ENCODE data around the gene SCN5A. TPM values are rescaled to one million over a fixed set of nuclear protein-coding genes. Genes with fewer than 3 reads are reported as not detected.

The SCN5A gene
- total and polyA plus RNA-seq, 7 donors: under 0.01 to 1.9 (median 0.51) TPM

DNA sequence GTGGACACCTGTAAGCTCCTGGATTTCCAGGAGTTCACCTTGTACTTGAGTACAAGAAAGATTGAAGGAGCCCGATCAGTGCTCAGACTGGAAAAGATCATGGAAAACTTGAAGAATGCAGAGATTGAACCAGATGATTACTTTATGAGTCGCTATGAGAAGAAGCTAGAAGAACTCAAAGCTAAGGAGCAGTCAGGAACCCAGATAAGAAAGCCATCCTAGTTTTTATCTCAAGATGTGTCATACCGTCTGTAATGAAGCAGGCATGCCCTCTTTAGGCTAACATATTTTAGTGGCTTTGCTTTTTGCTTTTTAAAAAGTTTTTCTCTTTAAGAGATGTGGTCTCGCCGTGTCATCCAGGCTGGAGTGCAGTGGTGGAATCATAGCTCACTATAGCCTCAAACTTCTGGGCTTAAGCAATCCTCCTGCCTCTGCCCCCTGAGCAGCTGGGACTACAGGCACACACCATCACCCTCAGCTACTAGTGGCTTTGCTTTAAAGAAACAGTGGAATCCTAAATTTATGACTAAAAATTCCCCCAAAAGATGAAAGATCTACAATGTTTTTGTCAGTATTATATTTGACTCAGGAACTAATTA, 125.2 kb downstream of the SCN5A start:
- TF ChIP-seq, protein P1, sequence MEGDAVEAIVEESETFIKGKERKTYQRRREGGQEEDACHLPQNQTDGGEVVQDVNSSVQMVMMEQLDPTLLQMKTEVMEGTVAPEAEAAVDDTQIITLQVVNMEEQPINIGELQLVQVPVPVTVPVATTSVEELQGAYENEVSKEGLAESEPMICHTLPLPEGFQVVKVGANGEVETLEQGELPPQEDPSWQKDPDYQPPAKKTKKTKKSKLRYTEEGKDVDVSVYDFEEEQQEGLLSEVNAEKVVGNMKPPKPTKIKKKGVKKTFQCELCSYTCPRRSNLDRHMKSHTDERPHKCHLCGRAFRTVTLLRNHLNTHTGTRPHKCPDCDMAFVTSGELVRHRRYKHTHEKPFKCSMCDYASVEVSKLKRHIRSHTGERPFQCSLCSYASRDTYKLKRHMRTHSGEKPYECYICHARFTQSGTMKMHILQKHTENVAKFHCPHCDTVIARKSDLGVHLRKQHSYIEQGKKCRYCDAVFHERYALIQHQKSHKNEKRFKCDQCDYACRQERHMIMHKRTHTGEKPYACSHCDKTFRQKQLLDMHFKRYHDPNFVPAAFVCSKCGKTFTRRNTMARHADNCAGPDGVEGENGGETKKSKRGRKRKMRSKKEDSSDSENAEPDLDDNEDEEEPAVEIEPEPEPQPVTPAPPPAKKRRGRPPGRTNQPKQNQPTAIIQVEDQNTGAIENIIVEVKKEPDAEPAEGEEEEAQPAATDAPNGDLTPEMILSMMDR (IDR thresholded peaks at IDR 0.05): no peak
- TF ChIP-seq EP300 (IDR thresholded peaks at IDR 0.05) (no peak), POLR2AphosphoS5 (IDR thresholded peaks at IDR 0.05) (no peak), POLR2A (IDR thresholded peaks at IDR 0.05) (no peak)
- no peak overlapping the region for H3K4me3 ChIP-seq
- WGBS, 2 donors: 96% methylated on average over 5 of the region's 5 CpGs

DNA sequence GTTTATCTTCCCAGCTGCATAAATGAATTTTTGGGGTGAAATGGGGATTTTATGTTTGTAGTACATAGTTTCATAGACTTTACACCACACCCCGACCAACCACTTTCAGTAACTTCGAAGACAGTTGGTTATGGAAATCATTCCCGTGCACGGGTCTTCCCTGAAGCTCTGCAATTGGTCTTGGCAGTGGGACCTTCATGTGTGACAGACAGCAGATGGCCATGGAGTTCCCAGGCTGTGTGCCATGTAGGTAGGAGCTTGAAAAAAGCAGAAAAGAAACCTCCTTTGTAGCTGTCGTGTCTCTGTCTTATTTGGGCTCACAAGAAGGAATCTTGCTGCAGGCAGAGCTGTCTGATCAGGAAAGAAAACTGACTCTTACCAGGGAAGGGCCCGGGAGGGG, 127.5 kb downstream of the SCN5A start:
- intact Hi-C loops (cut with DNase I): loop anchor here (5.0 kb wide), 1 partner anchor 320 kb away; no protein-coding TSS in a partner anchor
- H3K27me3 ChIP-seq: no peaks in the 10 kb centered on the region
- DNase-seq: no peak
- H3K36me3 ChIP-seq: peaks cover 6 to 53% (median 28%) of the 10 kb centered on the region in 4 donors
- no peaks in the 10 kb centered on the region for H3K4me1 ChIP-seq
- no peaks in the 10 kb centered on the region for H3K9me3 ChIP-seq
- no peak overlapping the region for H3K27ac ChIP-seq
- no peak overlapping the region for H3K4me3 ChIP-seq
- TF ChIP-seq, protein P1 (IDR thresholded peaks at IDR 0.05): no peak
- no peak for TF ChIP-seq POLR2AphosphoS5 (IDR thresholded peaks at IDR 0.05)
- 93 to 95% methylated on average over 6 of the region's 6 CpGs for WGBS, 2 donors

More for the DNA sequence above, 125.2 kb downstream of the SCN5A start:
- no peak for DNase-seq
- intact Hi-C loops (cut with DNase I): loop anchor here (5.0 kb wide), 1 partner anchor 318 kb away; no protein-coding TSS in a partner anchor
- Histone ChIP-seq H3K36me3 (peaks cover 6 to 57% (median 28%) of the 10 kb centered on the region in 4 donors), H3K27me3 (no peaks in the 10 kb centered on the region), H3K27ac (no peak overlapping the region), H3K9me3 (no peaks in the 10 kb centered on the region), H3K4me1 (no peaks in the 10 kb centered on the region)

DNA sequence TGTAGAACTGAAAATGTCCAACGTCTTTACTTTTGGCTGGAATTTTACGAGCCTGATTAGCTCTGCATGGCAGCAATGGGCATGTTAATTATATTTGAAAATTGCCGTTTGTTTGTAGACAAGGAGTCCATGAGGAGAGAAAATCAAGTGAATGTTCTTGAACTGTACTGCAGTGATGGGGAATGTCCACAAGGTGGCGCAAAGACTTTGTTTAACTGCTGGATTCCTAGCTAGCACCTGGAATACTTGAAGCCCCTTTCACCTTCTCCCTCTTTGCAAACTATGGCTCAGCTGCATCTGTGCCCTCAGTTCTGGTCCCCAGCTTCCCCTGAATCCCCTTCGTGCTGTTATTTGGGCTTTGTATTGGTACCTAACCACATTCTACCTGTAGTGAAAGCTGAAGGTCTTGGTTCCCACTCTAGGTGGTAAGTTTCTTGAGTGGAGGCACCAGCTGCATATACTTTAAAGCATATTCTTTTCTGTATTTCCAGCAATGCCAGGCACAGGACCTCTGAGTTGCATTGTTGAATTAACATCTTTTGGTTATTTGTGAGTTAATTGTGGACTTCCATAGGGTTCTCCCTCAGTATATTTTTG, 128.0 kb downstream of the SCN5A start:
- H3K27me3 ChIP-seq: no peaks in the 10 kb centered on the region
- H3K9me3 ChIP-seq: no peaks in the 10 kb centered on the region
- no peak overlapping the region for H3K4me3 ChIP-seq
- TF ChIP-seq, protein P1 (IDR thresholded peaks at IDR 0.05): peak; percentile 66 to 88 (median 83)
- TF ChIP-seq POLR2AphosphoS5 (IDR thresholded peaks at IDR 0.05): no peak
- TF ChIP-seq POLR2A (IDR thresholded peaks at IDR 0.05): no peak
- H3K27ac ChIP-seq: no peak overlapping the region
- intact Hi-C loops (cut with DNase I): loop anchor here (1.0 to 5.0 kb wide), 2 partner anchors 130 to 321 kb away; no protein-coding TSS in a partner anchor
- no peaks in the 10 kb centered on the region for H3K4me1 ChIP-seq
- peaks cover 6 to 51% (median 28%) of the 10 kb centered on the region in 4 donors for H3K36me3 ChIP-seq
- WGBS, 2 donors: 1 to 8% methylated on average over 5 of the region's 5 CpGs
- no peak for DNase-seq

DNA sequence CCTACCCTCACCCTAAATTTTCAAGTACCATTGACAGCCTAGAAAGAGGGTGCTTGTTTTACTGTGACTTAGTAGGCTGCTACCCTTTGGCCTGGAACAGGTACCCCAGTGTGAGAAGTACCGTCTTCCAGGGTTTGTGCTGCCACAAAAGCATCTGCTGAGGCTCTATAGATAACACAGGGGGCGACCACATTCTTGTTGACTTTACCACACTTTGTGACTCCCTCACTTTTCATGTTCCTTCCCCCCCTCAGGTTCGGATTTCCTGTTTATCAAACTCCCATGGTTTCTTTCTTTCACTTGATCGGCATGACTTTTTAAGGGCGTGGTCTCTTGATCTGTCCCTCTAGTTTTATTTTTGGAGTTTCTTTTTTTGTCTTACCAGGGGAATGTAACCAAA, 129.8 kb downstream of the SCN5A start:
- no peak for DNase-seq
- no peaks in the 10 kb centered on the region for H3K4me1 ChIP-seq
- H3K36me3 ChIP-seq: peaks cover under 1 to 46% (median 19%) of the 10 kb centered on the region in 4 donors
- H3K27me3 ChIP-seq: no peaks in the 10 kb centered on the region
- no peak overlapping the region for H3K27ac ChIP-seq
- no peaks in the 10 kb centered on the region for H3K9me3 ChIP-seq
- WGBS, 2 donors: 47 to 73% methylated on average over 5 of the region's 5 CpGs
- TF ChIP-seq POLR2A (IDR thresholded peaks at IDR 0.05) (no peak), POLR2AphosphoS5 (IDR thresholded peaks at IDR 0.05) (no peak), EP300 (IDR thresholded peaks at IDR 0.05) (no peak)
- TF ChIP-seq, protein P1 (IDR thresholded peaks at IDR 0.05): no peak
- H3K4me3 ChIP-seq: no peak overlapping the region
- intact Hi-C loops (cut with DNase I): loop anchor here (5.0 kb wide), 1 partner anchor 323 kb away; no protein-coding TSS in a partner anchor
